ENCODE measurements around the gene KLHL29.

The KLHL29 gene

GRCh38 chr2:23445450-23445868 is 60.5 kb downstream of the KLHL29 start:
- no peak for DNase-seq (ENCODE audit: low read depth in 1 of 2, low spot score in 1 of 2)
- no peak overlapping the region for H3K27ac ChIP-seq (replicated peaks)

GRCh38 chr2:23446916-23447315 is 61.9 kb downstream of the KLHL29 start:
- Histone ChIP-seq H3K4me3 (replicated peaks; ENCODE audit: insufficient read depth, low read length) (no peak overlapping the region), H3K27ac (replicated peaks) (no peak overlapping the region), H3K27me3 (ENCODE audit: insufficient read depth, poor library complexity, severe bottlenecking) (no peaks in the 10 kb centered on the region)
- no peak for DNase-seq (ENCODE audit: low read depth in 1 of 2, low spot score in 1 of 2)
- TF ChIP-seq SPI1 (IDR thresholded peaks at IDR 0.05; ENCODE audit: borderline replicate concordance, low read depth) (no peak), CTCF (IDR thresholded peaks at IDR 0.05; ENCODE audit: insufficient read depth, low read length) (no peak), POLR2AphosphoS5 (IDR thresholded peaks at IDR 0.05; ENCODE audit: low read depth) (no peak), REST (IDR thresholded peaks at IDR 0.05; ENCODE audit: insufficient replicate concordance, low read depth) (no peak), GABPA (IDR thresholded peaks at IDR 0.05; ENCODE audit: low read depth) (no peak)

More at GRCh38 chr2:23445450-23445868, 60.5 kb downstream of the KLHL29 start:
- no peaks in the 10 kb centered on the region for H3K27me3 ChIP-seq (ENCODE audit: insufficient read depth, poor library complexity, severe bottlenecking)
- no peak overlapping the region for H3K4me3 ChIP-seq (replicated peaks; ENCODE audit: insufficient read depth, low read length)
- TF ChIP-seq SPI1 (IDR thresholded peaks at IDR 0.05; ENCODE audit: borderline replicate concordance, low read depth): no peak
- no peak for TF ChIP-seq POLR2AphosphoS5 (IDR thresholded peaks at IDR 0.05; ENCODE audit: low read depth)
- no peak for TF ChIP-seq CTCF (IDR thresholded peaks at IDR 0.05; ENCODE audit: insufficient read depth, low read length)
- TF ChIP-seq REST (IDR thresholded peaks at IDR 0.05; ENCODE audit: insufficient replicate concordance, low read depth): no peak
- TF ChIP-seq GABPA (IDR thresholded peaks at IDR 0.05; ENCODE audit: low read depth): no peak

GRCh38 chr2:23447405-23447804 is 62.4 kb downstream of the KLHL29 start:
- TF ChIP-seq GABPA (IDR thresholded peaks at IDR 0.05; ENCODE audit: low read depth) (no peak), SPI1 (IDR thresholded peaks at IDR 0.05; ENCODE audit: borderline replicate concordance, low read depth) (no peak), CTCF (IDR thresholded peaks at IDR 0.05; ENCODE audit: insufficient read depth, low read length) (no peak), POLR2AphosphoS5 (IDR thresholded peaks at IDR 0.05; ENCODE audit: low read depth) (no peak), REST (IDR thresholded peaks at IDR 0.05; ENCODE audit: insufficient replicate concordance, low read depth) (no peak)
- no peak for DNase-seq (ENCODE audit: low read depth in 1 of 2, low spot score in 1 of 2)
- H3K4me3 ChIP-seq (replicated peaks; ENCODE audit: insufficient read depth, low read length): no peak overlapping the region
- no peaks in the 10 kb centered on the region for H3K27me3 ChIP-seq (ENCODE audit: insufficient read depth, poor library complexity, severe bottlenecking)
- no peak overlapping the region for H3K27ac ChIP-seq (replicated peaks)

Data from HL-60 (cell line).